IMR-90 (cell line): ENCODE data around the gene PHLPP2. TPM values are rescaled to one million over a fixed set of nuclear protein-coding genes. Genes with fewer than 3 reads are reported as not detected.

Experiments
- ATAC-seq: fragments of 200-7000 bp; cut with Tn5 transposase; 2 replicates; pipeline ENCODE4 v1.9.1; 2020; ENCODE audit warnings: low read depth, mild to moderate bottlenecking, moderate library complexity
- BruUV-seq: library from RNA; stranded (reverse); fragments of 400-500 nt; replicated peaks from 2 replicates; lab custom pipeline; 2021; lab: Mats Ljungman, UMichigan
- CTCF ChIA-PET: fragments of 300-600 bp; formaldehyde crosslinking; extraction: SDS; loops from one replicate; lab custom pipeline; 2021; ENCODE audit warnings: antibody characterized with exemption; lab: Yijun Ruan, JAX
- POLR2A ChIA-PET: fragments of 300-600 bp; sonication (Branson Sonifier 250); formaldehyde crosslinking; loops from one replicate; lab custom pipeline; 2022; ENCODE audit warnings: antibody characterized with exemption; ENCODE audit not compliant: unreplicated experiment; lab: Charles Lee
- DNase-seq: peaks from one replicate; pipeline ENCODE4 v3.0.0; 2013
- H2AFZ ChIP-seq: replicated peaks from 2 replicates; pipeline ENCODE3; 2013; ENCODE audit warnings: low read length, mild to moderate bottlenecking; ENCODE audit not compliant: poor library complexity
- H2AK5ac ChIP-seq: 2 replicates; pipeline ENCODE4 v1.6.1; 2013; ENCODE audit warnings: low read depth, low read length, inconsistent platforms
- H2AK9ac ChIP-seq: replicated peaks from 2 replicates; pipeline ENCODE3; 2013; ENCODE audit warnings: mild to moderate bottlenecking, low read depth, low read length, moderate library complexity; ENCODE audit not compliant: poor library complexity
- H2BK120ac ChIP-seq: 2 replicates; pipeline ENCODE4 v1.6.1; 2013; ENCODE audit warnings: low read depth, low read length, inconsistent platforms
- H2BK15ac ChIP-seq: 3 replicates; pipeline ENCODE4 v1.6.1; 2013; ENCODE audit warnings: low read depth, low read length, inconsistent platforms
- H2BK20ac ChIP-seq: 2 replicates; pipeline ENCODE4 v1.6.1; 2013; ENCODE audit warnings: low read depth, mild to moderate bottlenecking, inconsistent platforms, low read length, moderate library complexity
- H2BK5ac ChIP-seq: 2 replicates; pipeline ENCODE4 v1.6.1; 2013; ENCODE audit warnings: mild to moderate bottlenecking, low read depth, low read length, inconsistent platforms; ENCODE audit not compliant: poor library complexity, severe bottlenecking
- H3K14ac ChIP-seq: replicated peaks from 2 replicates; pipeline ENCODE4 v1.6.1; 2013; ENCODE audit warnings: low read depth, low read length, inconsistent platforms
- H3K18ac ChIP-seq: 2 replicates; pipeline ENCODE4 v1.6.1; 2013; ENCODE audit warnings: low read depth, low read length, control low read depth
- H3K23ac ChIP-seq: 2 replicates; pipeline ENCODE4 v1.6.1; 2013; ENCODE audit warnings: low read depth, low read length, inconsistent platforms
- H3K27ac ChIP-seq: 2 replicates; pipeline ENCODE4 v1.5.1; 2013; ENCODE audit warnings: mild to moderate bottlenecking, control low read depth, low read length; ENCODE audit not compliant: insufficient read depth
- H3K27me3 ChIP-seq: 2 replicates; pipeline ENCODE4 v1.6.1; 2013; ENCODE audit warnings: low read length; ENCODE audit not compliant: control insufficient read depth, insufficient read depth
- H3K36me3 ChIP-seq: 2 replicates; pipeline ENCODE4 v1.6.1; 2013; ENCODE audit warnings: low read length, mixed read lengths; ENCODE audit not compliant: control insufficient read depth, insufficient read depth
- H3K4ac ChIP-seq: 2 replicates; pipeline ENCODE4 v1.6.1; 2013; ENCODE audit warnings: low read depth, low read length, inconsistent platforms
- H3K4me1 ChIP-seq: 2 replicates; pipeline ENCODE4 v1.6.1; 2013; ENCODE audit warnings: low read length, mixed read lengths; ENCODE audit not compliant: control insufficient read depth, insufficient read depth
- H3K4me2 ChIP-seq: 2 replicates; pipeline ENCODE4 v1.6.1; 2013; ENCODE audit warnings: low read depth, mild to moderate bottlenecking, control low read depth, low read length, moderate library complexity
- H3K4me3 ChIP-seq: 2 replicates; pipeline ENCODE4 v1.5.1; 2013; ENCODE audit warnings: low read depth, mild to moderate bottlenecking, control low read depth, low read length, moderate library complexity; ENCODE audit not compliant: insufficient read depth
- H3K56ac ChIP-seq: 2 replicates; pipeline ENCODE4 v1.6.1; 2013; ENCODE audit warnings: low read length, inconsistent platforms; ENCODE audit not compliant: insufficient read depth; ENCODE audit errors: extremely low read depth
- H3K79me1 ChIP-seq, 2 experiments: 2 replicates each; pipeline ENCODE4 v1.6.1; 2013; ENCODE audit warnings: low read length in 2 of 2, inconsistent platforms in 1 of 2, low read depth in 1 of 2
- H3K9ac ChIP-seq: 2 replicates; pipeline ENCODE4 v1.6.1; 2013; ENCODE audit warnings: low read depth, low read length, control low read depth
- H3K9me1 ChIP-seq: 2 replicates; pipeline ENCODE4 v1.6.1; 2013; ENCODE audit warnings: low read length, inconsistent platforms; ENCODE audit not compliant: insufficient read depth
- H3K9me3 ChIP-seq: 2 replicates; pipeline ENCODE4 v1.6.1; 2013; ENCODE audit warnings: low read length; ENCODE audit not compliant: control insufficient read depth, insufficient read depth
- H4K20me1 ChIP-seq: 2 replicates; pipeline ENCODE4 v1.6.1; 2013; ENCODE audit warnings: low read length, inconsistent platforms; ENCODE audit not compliant: insufficient read depth
- H4K5ac ChIP-seq: 2 replicates; pipeline ENCODE4 v1.6.1; 2013; ENCODE audit warnings: mild to moderate bottlenecking, low read depth, low read length, control low read depth
- H4K8ac ChIP-seq, 2 experiments: 2 replicates each; pipeline ENCODE4 v1.6.1; 2013; ENCODE audit warnings: low read depth in 2 of 2, low read length in 2 of 2, control low read depth in 1 of 2, inconsistent platforms in 1 of 2
- H4K91ac ChIP-seq: 2 replicates; pipeline ENCODE4 v1.6.1; 2013; ENCODE audit warnings: low read depth, low read length, inconsistent platforms; ENCODE audit not compliant: insufficient read depth
- CEBPB ChIP-seq: IDR thresholded peaks from 2 replicates; pipeline ENCODE4 v1.6.1; 2012; ENCODE audit warnings: low read depth, low read length, improper control_type of control experiment
- CTCF ChIP-seq: conservative IDR thresholded peaks from 2 replicates; pipeline ENCODE4 v1.5.1; 2012; ENCODE audit warnings: mild to moderate bottlenecking, low read depth, low read length, improper control_type of control experiment
- ELK1 ChIP-seq: fragments of 150-350 bp; IDR thresholded peaks from 2 replicates; pipeline ENCODE4 v1.6.1; 2016; ENCODE audit warnings: low read depth, mild to moderate bottlenecking, low read length, moderate library complexity, borderline replicate concordance
- MAFK ChIP-seq: IDR thresholded peaks from 2 replicates; pipeline ENCODE4 v1.6.1; 2012; ENCODE audit warnings: low read depth, low read length, improper control_type of control experiment
- MAZ ChIP-seq: IDR thresholded peaks from 2 replicates; pipeline ENCODE4 v1.6.1; 2012; ENCODE audit warnings: low read depth, mild to moderate bottlenecking, low read length, improper control_type of control experiment, moderate library complexity, borderline replicate concordance
- MXI1 ChIP-seq: IDR thresholded peaks from 2 replicates; pipeline ENCODE4 v1.6.1; 2012; ENCODE audit warnings: low read depth, mild to moderate bottlenecking, low read length, moderate library complexity, borderline replicate concordance
- POLR2A ChIP-seq: IDR thresholded peaks from 2 replicates; pipeline ENCODE4 v1.6.1; 2012; ENCODE audit warnings: mild to moderate bottlenecking, low read depth, low read length
- RAD21 ChIP-seq: IDR thresholded peaks from 2 replicates; pipeline ENCODE4 v1.6.1; 2012; ENCODE audit warnings: low read length, improper control_type of control experiment
- RFX5 ChIP-seq: IDR thresholded peaks from 2 replicates; pipeline ENCODE4 v1.8.0; 2012; ENCODE audit warnings: low read depth, mild to moderate bottlenecking, low read length, moderate library complexity
- SMC3 ChIP-seq: fragments of 150-350 bp; IDR thresholded peaks from 2 replicates; pipeline ENCODE4 v1.6.1; 2016; ENCODE audit warnings: low read depth, mild to moderate bottlenecking, antibody characterized with exemption, low read length, moderate library complexity
- WGBS, 2 experiments: methylation state at CpG; one replicate each; pipeline versions ENCODE4 v1.1.5 to v1.1.7; 2013; ENCODE audit warnings: missing lambda C conversion rate in 2 of 2; ENCODE audit not compliant: insufficient read length in 1 of 2; ENCODE audit errors: extremely low coverage in 2 of 2; 5-methylcytosine and 5-hydroxymethylcytosine counted together
- dilution Hi-C: fragments of 300-500 bp; cut with HindIII; formaldehyde crosslinking; loops from one replicate; pipeline ENCODE4 v1.14.3; 2018; ENCODE audit warnings: low sequenced_read_pairs; ENCODE audit not compliant: unreplicated experiment
- in situ Hi-C: fragments of 300-500 bp; cut with MboI; formaldehyde crosslinking; loops from 3 replicates; pipeline ENCODE4 v1.14.3; 2019; ENCODE audit warnings: low sequenced_read_pairs, inconsistent platforms, mixed read lengths
- intact Hi-C: fragments of 100-400 bp; cut with micrococcal nuclease; formaldehyde crosslinking; loops from 2 replicates; pipeline ENCODE4 v1.10.0; 2022
- polyA plus RNA-seq, 3 experiments: library from polyadenylated mRNA; depleted of rRNA; stranded (reverse); fragments of >200 nt; gene quantifications; 2 replicates each; pipeline ENCODE4 v1.2.3, GENCODE V29; 2012; ENCODE audit warnings: low replicate concordance in 1 of 3
- total RNA-seq: library from RNA; depleted of rRNA; stranded (reverse); fragments of >200 nt; gene quantifications from 2 replicates; pipeline ENCODE4 v1.2.3, GENCODE V29; 2012

The PHLPP2 gene
- total and polyA plus RNA-seq, 2 of the 4 experiments (the other 2 are of a cell fraction), result 6.8 to 10.2 TPM

GRCh38 chr16:71610936-71611871 lies 113.3 kb downstream of the PHLPP2 start:
- H2BK5ac ChIP-seq, result no peak overlapping the region
- ChIA-PET POLR2A (no interaction called here), CTCF (interaction anchor here (0.6 to 1.9 kb wide), 20 partner anchors 8 to 199 kb away, joined by 3 to 8 read pairs (median 3); partner anchors contain the start of gene ZNF23)
- no peak overlapping the region for H2BK120ac ChIP-seq
- dilution Hi-C loops (no loop called here), intact Hi-C loops (loop anchor here (1.0 to 10.0 kb wide), 3 partner anchors 46 to 199 kb away; no protein-coding TSS in a partner anchor), in situ Hi-C loops (no loop called here)
- ATAC-seq, result peak; percentile 98
- DNase-seq, result peak; percentile 37
- H3K9me3 ChIP-seq, result no peaks in the 10 kb centered on the region
- TF ChIP-seq RFX5 (no peak), ELK1 (no peak), MXI1 (no peak), POLR2A (no peak), RAD21 (peak; percentile 65), CEBPB (no peak), CTCF (peak; percentile 85), MAZ (peak; percentile 23; the same call in 1 of the 2 replicates), MAFK (no peak), SMC3 (peak; percentile 43; the same call in 1 of the 2 replicates)
- H3K23ac ChIP-seq, result no peak overlapping the region
- H4K20me1 ChIP-seq, result no peaks in the 10 kb centered on the region
- no peak overlapping the region for H4K5ac ChIP-seq
- H3K18ac ChIP-seq, result no peak overlapping the region
- H2BK20ac ChIP-seq, result no peak overlapping the region
- H4K91ac ChIP-seq, result no peak overlapping the region
- H3K27ac ChIP-seq, result no peak overlapping the region
- H2AFZ ChIP-seq, result peak overlapping the region; percentile 67
- no peaks in the 10 kb centered on the region for H3K4me1 ChIP-seq
- no peak overlapping the region for H3K56ac ChIP-seq
- no peak overlapping the region for H4K8ac ChIP-seq
- H2BK15ac ChIP-seq, result no peak overlapping the region
- no peak overlapping the region for H3K4me3 ChIP-seq
- no TSS peak for BruUV-seq
- H3K4ac ChIP-seq, result no peak overlapping the region
- H3K27me3 ChIP-seq, result peaks cover 8% of the 10 kb centered on the region
- H2AK9ac ChIP-seq, result no peak overlapping the region
- no peak overlapping the region for H3K9ac ChIP-seq
- no peak overlapping the region for H3K14ac ChIP-seq
- no peaks in the 10 kb centered on the region for H3K9me1 ChIP-seq
- H2AK5ac ChIP-seq, result no peak overlapping the region
- no peaks in the 10 kb centered on the region for H3K79me1 ChIP-seq
- H3K4me2 ChIP-seq, result peak overlapping the region; percentile 80
- 20% methylated on average over 1 of the region's 19 CpGs; no CpG with 5 or more reads in 1 of the 2 experiments for WGBS, 2 experiments
- no peaks in the 10 kb centered on the region for H3K36me3 ChIP-seq
